ENCODE data around the gene CEBPB.

DNA sequence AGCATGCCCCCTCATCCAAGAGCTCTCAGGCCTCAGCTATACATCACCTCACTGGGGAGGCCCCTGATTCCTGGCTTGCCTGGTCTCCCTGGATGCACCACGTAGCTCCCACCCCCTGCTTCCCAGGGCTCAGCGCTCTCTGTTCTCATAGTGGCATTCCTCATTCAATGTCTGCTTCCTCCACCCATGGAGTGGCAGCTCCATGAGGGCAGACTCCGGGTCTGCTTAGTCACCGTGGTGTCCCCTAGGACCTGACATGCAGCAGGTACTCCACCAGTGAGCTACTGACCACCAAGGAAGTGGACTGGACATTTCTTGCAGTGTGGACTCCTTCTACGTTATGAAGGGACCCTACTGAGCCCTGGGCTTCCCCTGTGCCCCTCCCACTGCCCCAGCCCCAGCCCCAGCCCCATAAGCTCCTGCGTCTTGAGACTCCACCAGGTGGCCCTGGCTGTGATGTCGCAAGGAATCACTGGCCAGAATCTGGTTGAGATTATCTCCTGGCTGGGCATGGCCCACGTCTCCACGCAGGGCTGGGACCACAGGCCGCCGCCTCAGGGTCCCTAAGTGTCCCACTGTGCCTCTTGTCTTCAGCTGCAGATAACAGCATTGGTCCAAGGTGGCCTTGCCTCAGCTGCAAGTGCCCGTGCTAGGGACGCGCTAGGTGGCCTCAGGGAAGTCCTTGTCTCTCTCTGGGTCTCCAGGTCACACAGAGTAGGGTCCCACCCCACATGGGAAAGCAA lies 26.7 kb downstream of the CEBPB start:
- TF ChIP-seq, protein P1, sequence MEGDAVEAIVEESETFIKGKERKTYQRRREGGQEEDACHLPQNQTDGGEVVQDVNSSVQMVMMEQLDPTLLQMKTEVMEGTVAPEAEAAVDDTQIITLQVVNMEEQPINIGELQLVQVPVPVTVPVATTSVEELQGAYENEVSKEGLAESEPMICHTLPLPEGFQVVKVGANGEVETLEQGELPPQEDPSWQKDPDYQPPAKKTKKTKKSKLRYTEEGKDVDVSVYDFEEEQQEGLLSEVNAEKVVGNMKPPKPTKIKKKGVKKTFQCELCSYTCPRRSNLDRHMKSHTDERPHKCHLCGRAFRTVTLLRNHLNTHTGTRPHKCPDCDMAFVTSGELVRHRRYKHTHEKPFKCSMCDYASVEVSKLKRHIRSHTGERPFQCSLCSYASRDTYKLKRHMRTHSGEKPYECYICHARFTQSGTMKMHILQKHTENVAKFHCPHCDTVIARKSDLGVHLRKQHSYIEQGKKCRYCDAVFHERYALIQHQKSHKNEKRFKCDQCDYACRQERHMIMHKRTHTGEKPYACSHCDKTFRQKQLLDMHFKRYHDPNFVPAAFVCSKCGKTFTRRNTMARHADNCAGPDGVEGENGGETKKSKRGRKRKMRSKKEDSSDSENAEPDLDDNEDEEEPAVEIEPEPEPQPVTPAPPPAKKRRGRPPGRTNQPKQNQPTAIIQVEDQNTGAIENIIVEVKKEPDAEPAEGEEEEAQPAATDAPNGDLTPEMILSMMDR (IDR thresholded peaks at IDR 0.05), result no peak
- TF ChIP-seq POLR2A (IDR thresholded peaks at IDR 0.05), result no peak
